HCT116 (cell line): ENCODE results near the gene OPCML. TPM values are rescaled to one million over a fixed set of nuclear protein-coding genes. Genes with fewer than 3 reads are reported as not detected.

Experiments used
- ATAC-seq: fragments of 200-7000 bp; cut with Tn5 transposase; 2 replicates; pipeline ENCODE4 v1.9.1; 2020; ENCODE audit warnings: mild to moderate bottlenecking, moderate library complexity
- BruUV-seq: library from RNA; stranded (reverse); fragments of 400-500 nt; replicated peaks from 2 replicates; lab custom pipeline; 2021; lab: Mats Ljungman, UMichigan
- CTCF ChIA-PET: fragments of 300-600 bp; sonication (Branson Sonifier 250); formaldehyde crosslinking; loops from one replicate; lab custom pipeline; 2021; ENCODE audit warnings: antibody characterized with exemption; lab: Charles Lee
- POLR2A ChIA-PET: fragments of 300-600, 350-600 bp; sonication (Branson Sonifier 250); formaldehyde crosslinking; loops from one replicate; lab custom pipeline; 2021; ENCODE audit warnings: antibody characterized with exemption; lab: Charles Lee
- RAD21 ChIA-PET, 2 experiments: fragments of 300-600 bp; sonication (Branson Sonifier 250); formaldehyde crosslinking; loops; one replicate each; lab custom pipeline; 2023; ENCODE audit warnings: low total read pairs in 2 of 2; ENCODE audit not compliant: uncharacterized antibody in 2 of 2, unreplicated experiment in 2 of 2, low non-redundant PET in 1 of 2; lab: Charles Lee
- DNase-seq: peaks from one replicate; pipeline ENCODE4 v3.0.0-alpha.2; 2010; ENCODE audit warnings: low read depth, low spot score
- H2AFZ ChIP-seq: fragments of 200-600 bp; shearing (Covaris generic), sonication (generic); 2 replicates; pipeline ENCODE4 v1.6.1; 2017; ENCODE audit warnings: low read depth, mixed run types, mixed read lengths, antibody characterized with exemption, low read length; ENCODE audit not compliant: poor library complexity, severe bottlenecking
- H3K27ac ChIP-seq: 2 replicates; pipeline ENCODE4 v1.5.1; 2012; ENCODE audit warnings: low read depth, low read length
- H3K27me3 ChIP-seq: fragments of 200-600 bp; sonication (generic); 2 replicates; pipeline ENCODE4 v1.6.1; 2016; ENCODE audit warnings: mixed run types, low read length, mixed read lengths; ENCODE audit not compliant: insufficient read depth
- H3K36me3 ChIP-seq, 2 experiments: fragments of 200-500 bp in 1 of 2; fragments of 200-600 bp in 1 of 2; sonication (Bioruptor generic) in 1 of 2; sonication (generic) in 1 of 2; 2 replicates each; pipeline versions ENCODE4 v1.5.1 to v1.6.1; 2014 to 2016; ENCODE audit warnings: low read length in 2 of 2, inconsistent platforms in 1 of 2, mixed read lengths in 1 of 2, mixed run types in 1 of 2; ENCODE audit not compliant: insufficient read depth in 2 of 2, control insufficient read depth in 1 of 2
- H3K4me1 ChIP-seq, 2 experiments: fragments of 200-600 bp in 1 of 2; sonication (generic) in 1 of 2; 2 replicates each; pipeline versions ENCODE4 v1.5.1 to v1.6.1; 2012 to 2017; ENCODE audit warnings: low read length in 2 of 2, inconsistent platforms in 1 of 2, mild to moderate bottlenecking in 1 of 2, mixed read lengths in 1 of 2, mixed run types in 1 of 2, moderate library complexity in 1 of 2; ENCODE audit not compliant: insufficient read depth in 2 of 2, control insufficient read depth in 1 of 2
- H3K4me2 ChIP-seq: fragments of 200-600 bp; sonication (generic); 2 replicates; pipeline ENCODE4 v1.6.1; 2017; ENCODE audit warnings: mixed run types, low read length, mixed read lengths
- H3K4me3 ChIP-seq, 2 experiments: fragments of 200-600 bp in 1 of 2; sonication (generic) in 1 of 2; replicated peaks in 1 of 2; 2 replicates each; pipeline ENCODE4 v1.5.1; 2011 to 2016; ENCODE audit warnings: low read length in 2 of 2, control low read depth in 1 of 2, low read depth in 1 of 2, mild to moderate bottlenecking in 1 of 2, mixed read lengths in 1 of 2, mixed run types in 1 of 2
- H3K79me2 ChIP-seq: fragments of 200-600 bp; sonication (generic); 2 replicates; pipeline ENCODE4 v1.6.1; 2017; ENCODE audit warnings: mild to moderate bottlenecking, mixed run types, low read length, moderate library complexity, mixed read lengths; ENCODE audit not compliant: insufficient read depth
- H3K9ac ChIP-seq: fragments of 200-600 bp; sonication (generic); 2 replicates; pipeline ENCODE4 v1.6.1; 2016; ENCODE audit warnings: low read length, mixed read lengths
- H3K9me2 ChIP-seq: fragments of 200-600 bp; sonication (generic), shearing (Covaris generic); 2 replicates; pipeline ENCODE4 v1.6.1; 2017; ENCODE audit warnings: mixed run types, mild to moderate bottlenecking, moderate library complexity; ENCODE audit not compliant: insufficient read depth
- H3K9me3 ChIP-seq, 2 experiments: fragments of 200-500 bp in 1 of 2; fragments of 200-600 bp in 1 of 2; sonication (Bioruptor generic) in 1 of 2; sonication (generic) in 1 of 2; 2 replicates each; pipeline ENCODE4 v1.6.1; 2014 to 2017; ENCODE audit warnings: low read length in 2 of 2, mixed read lengths in 2 of 2, inconsistent platforms in 1 of 2, low read depth in 1 of 2, mild to moderate bottlenecking in 1 of 2, mixed run types in 1 of 2, moderate library complexity in 1 of 2; ENCODE audit not compliant: control insufficient read depth in 1 of 2, insufficient read depth in 1 of 2
- H4K20me1 ChIP-seq: fragments of 200-600 bp; sonication (generic), shearing (Covaris generic); 2 replicates; pipeline ENCODE4 v1.6.1; 2017; ENCODE audit warnings: mixed run types, mild to moderate bottlenecking, moderate library complexity; ENCODE audit not compliant: insufficient read depth
- CBX3 ChIP-seq: IDR thresholded peaks from 2 replicates; pipeline ENCODE4 v1.6.1; 2012; ENCODE audit warnings: low read depth
- CEBPB ChIP-seq: IDR thresholded peaks from 2 replicates; pipeline ENCODE4 v1.6.1; 2012; ENCODE audit warnings: low read depth
- CTCF ChIP-seq, 3 experiments: fragments of 200-600 bp in 1 of 3; sonication (generic) in 1 of 3; IDR thresholded peaks in 2 of 3; conservative IDR thresholded peaks in 1 of 3; 2 replicates each; pipeline ENCODE4 v1.5.1; 2012 to 2017; ENCODE audit warnings: low read depth in 2 of 3, low read length in 2 of 3, antibody characterized with exemption in 1 of 3, borderline replicate concordance in 1 of 3, control low read depth in 1 of 3, mild to moderate bottlenecking in 1 of 3, mixed read lengths in 1 of 3, mixed run types in 1 of 3, moderate library complexity in 1 of 3; ENCODE audit not compliant: insufficient read depth in 1 of 3
- EZH2 ChIP-seq: fragments of 200-600 bp; sonication (generic); IDR thresholded peaks from 2 replicates; pipeline ENCODE4 v1.6.1; 2017; ENCODE audit warnings: antibody characterized with exemption, mixed run types
- EZH2phosphoT487 ChIP-seq: fragments of 200-600 bp; IDR thresholded peaks from 2 replicates; pipeline ENCODE4 v1.6.1; 2018; ENCODE audit warnings: antibody characterized with exemption, borderline replicate concordance
- FOSL1 ChIP-seq: IDR thresholded peaks from 2 replicates; pipeline ENCODE4 v1.6.1; 2012; ENCODE audit warnings: low read depth
- JUND ChIP-seq: IDR thresholded peaks from 2 replicates; pipeline ENCODE4 v1.6.1; 2012
- POLR2A ChIP-seq: IDR thresholded peaks from 2 replicates; pipeline ENCODE4 v1.7.0; 2011; ENCODE audit warnings: borderline replicate concordance; ENCODE audit not compliant: insufficient read depth, insufficient read length; ENCODE audit errors: extremely low read depth
- POLR2AphosphoS5 ChIP-seq: IDR thresholded peaks from 2 replicates; pipeline ENCODE4 v1.6.1; 2011; ENCODE audit warnings: mild to moderate bottlenecking, low read depth, low read length, moderate library complexity
- RAD21 ChIP-seq: IDR thresholded peaks from 2 replicates; pipeline ENCODE4 v1.6.1; 2012; ENCODE audit warnings: low read depth, mild to moderate bottlenecking
- SIN3A ChIP-seq: IDR thresholded peaks from 2 replicates; pipeline ENCODE4 v1.6.1; 2012; ENCODE audit warnings: low read depth
- SP1 ChIP-seq: IDR thresholded peaks from 2 replicates; pipeline ENCODE4 v1.6.1; 2012; ENCODE audit warnings: low read depth
- TCF7L2 ChIP-seq: IDR thresholded peaks from 2 replicates; pipeline ENCODE4 v1.7.0; 2011; ENCODE audit warnings: borderline replicate concordance, inconsistent platforms; ENCODE audit not compliant: insufficient read depth, insufficient read length; ENCODE audit errors: extremely low read depth
- ZNF274 ChIP-seq: fragments of 200-500 bp; sonication (Bioruptor generic); IDR thresholded peaks from 2 replicates; pipeline ENCODE4 v1.6.1; 2014; ENCODE audit warnings: mild to moderate bottlenecking, low read depth, low read length, inconsistent platforms
- intact Hi-C: fragments of 100-400 bp; cut with micrococcal nuclease; formaldehyde crosslinking; loops from 2 replicates; pipeline ENCODE4 v1.10.0; 2022
- total RNA-seq: library from RNA; stranded (reverse); gene quantifications from one replicate; pipeline ENCODE4 v1.2.1, GENCODE V29; 2021; ENCODE audit not compliant: unreplicated experiment
- TF ChIP-seq, protein P1 (sequence below): IDR thresholded peaks from 2 replicates; pipeline ENCODE4 v1.6.1; 2012
- TF ChIP-seq, protein P2 (sequence below): IDR thresholded peaks from 2 replicates; pipeline ENCODE4 v1.6.1; 2011; ENCODE audit warnings: mild to moderate bottlenecking, low read length, moderate library complexity; ENCODE audit not compliant: insufficient replicate concordance; ENCODE audit errors: extremely low read depth
- TF ChIP-seq, protein P3 (sequence below): IDR thresholded peaks from 2 replicates; pipeline ENCODE4 v1.6.1; 2012; ENCODE audit warnings: low read depth

The OPCML gene
- total RNA-seq, 1 experiment from 2014 or later, result not detected

DNA sequence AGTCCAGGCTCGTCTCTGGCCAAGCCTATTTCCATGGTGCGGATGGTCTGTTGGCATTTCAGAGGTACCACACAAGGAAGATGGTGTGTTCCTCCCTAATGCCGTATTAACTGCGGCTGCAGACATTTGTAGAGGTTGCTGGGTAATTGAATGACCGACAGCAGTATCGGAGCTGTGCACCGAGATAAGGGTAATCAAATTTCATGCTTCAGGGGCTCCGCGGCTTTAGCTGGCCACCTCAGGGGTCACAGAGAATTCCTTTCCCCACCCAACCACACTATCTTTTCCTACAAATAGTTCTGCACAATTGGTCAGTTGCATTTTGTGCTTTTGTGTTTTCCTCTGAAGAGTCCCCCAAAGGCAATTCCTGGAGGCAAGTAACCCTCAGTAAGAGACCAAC, 297.4 kb downstream of the OPCML start:
- TF ChIP-seq FOSL1 (no peak), ZNF274 (no peak), JUND (no peak), SP1 (no peak), SIN3A (no peak), CEBPB (no peak), EZH2 (no peak), POLR2AphosphoS5 (no peak), POLR2A (no peak), TCF7L2 (no peak), CTCF (IDR thresholded peaks at IDR 0.05 in 2 of 3, conservative IDR thresholded peaks at IDR 0.05 in 1 of 3; ENCODE audit: borderline replicate concordance in 1 of 3, insufficient read depth in 1 of 3, low read depth in 2 of 3, low read length in 2 of 3) (no peak), RAD21 (no peak), CBX3 (no peak), EZH2phosphoT487 (no peak)
- TF ChIP-seq, protein P1, sequence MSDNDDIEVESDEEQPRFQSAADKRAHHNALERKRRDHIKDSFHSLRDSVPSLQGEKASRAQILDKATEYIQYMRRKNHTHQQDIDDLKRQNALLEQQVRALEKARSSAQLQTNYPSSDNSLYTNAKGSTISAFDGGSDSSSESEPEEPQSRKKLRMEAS, result no peak
- TF ChIP-seq, protein P2, sequence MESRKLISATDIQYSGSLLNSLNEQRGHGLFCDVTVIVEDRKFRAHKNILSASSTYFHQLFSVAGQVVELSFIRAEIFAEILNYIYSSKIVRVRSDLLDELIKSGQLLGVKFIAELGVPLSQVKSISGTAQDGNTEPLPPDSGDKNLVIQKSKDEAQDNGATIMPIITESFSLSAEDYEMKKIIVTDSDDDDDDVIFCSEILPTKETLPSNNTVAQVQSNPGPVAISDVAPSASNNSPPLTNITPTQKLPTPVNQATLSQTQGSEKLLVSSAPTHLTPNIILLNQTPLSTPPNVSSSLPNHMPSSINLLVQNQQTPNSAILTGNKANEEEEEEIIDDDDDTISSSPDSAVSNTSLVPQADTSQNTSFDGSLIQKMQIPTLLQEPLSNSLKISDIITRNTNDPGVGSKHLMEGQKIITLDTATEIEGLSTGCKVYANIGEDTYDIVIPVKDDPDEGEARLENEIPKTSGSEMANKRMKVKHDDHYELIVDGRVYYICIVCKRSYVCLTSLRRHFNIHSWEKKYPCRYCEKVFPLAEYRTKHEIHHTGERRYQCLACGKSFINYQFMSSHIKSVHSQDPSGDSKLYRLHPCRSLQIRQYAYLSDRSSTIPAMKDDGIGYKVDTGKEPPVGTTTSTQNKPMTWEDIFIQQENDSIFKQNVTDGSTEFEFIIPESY, result no peak
- TF ChIP-seq, protein P3, sequence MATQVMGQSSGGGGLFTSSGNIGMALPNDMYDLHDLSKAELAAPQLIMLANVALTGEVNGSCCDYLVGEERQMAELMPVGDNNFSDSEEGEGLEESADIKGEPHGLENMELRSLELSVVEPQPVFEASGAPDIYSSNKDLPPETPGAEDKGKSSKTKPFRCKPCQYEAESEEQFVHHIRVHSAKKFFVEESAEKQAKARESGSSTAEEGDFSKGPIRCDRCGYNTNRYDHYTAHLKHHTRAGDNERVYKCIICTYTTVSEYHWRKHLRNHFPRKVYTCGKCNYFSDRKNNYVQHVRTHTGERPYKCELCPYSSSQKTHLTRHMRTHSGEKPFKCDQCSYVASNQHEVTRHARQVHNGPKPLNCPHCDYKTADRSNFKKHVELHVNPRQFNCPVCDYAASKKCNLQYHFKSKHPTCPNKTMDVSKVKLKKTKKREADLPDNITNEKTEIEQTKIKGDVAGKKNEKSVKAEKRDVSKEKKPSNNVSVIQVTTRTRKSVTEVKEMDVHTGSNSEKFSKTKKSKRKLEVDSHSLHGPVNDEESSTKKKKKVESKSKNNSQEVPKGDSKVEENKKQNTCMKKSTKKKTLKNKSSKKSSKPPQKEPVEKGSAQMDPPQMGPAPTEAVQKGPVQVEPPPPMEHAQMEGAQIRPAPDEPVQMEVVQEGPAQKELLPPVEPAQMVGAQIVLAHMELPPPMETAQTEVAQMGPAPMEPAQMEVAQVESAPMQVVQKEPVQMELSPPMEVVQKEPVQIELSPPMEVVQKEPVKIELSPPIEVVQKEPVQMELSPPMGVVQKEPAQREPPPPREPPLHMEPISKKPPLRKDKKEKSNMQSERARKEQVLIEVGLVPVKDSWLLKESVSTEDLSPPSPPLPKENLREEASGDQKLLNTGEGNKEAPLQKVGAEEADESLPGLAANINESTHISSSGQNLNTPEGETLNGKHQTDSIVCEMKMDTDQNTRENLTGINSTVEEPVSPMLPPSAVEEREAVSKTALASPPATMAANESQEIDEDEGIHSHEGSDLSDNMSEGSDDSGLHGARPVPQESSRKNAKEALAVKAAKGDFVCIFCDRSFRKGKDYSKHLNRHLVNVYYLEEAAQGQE, result no peak
- CTCF ChIA-PET, result no interaction called here

More for the DNA sequence above, 297.4 kb downstream of the OPCML start:
- no peak for ATAC-seq
- Histone ChIP-seq H3K27ac (no peak overlapping the region), H3K27me3 (no peaks in the 10 kb centered on the region), H2AFZ (no peak overlapping the region), H3K9me2 (no peaks in the 10 kb centered on the region), H3K36me3 (no peaks in the 10 kb centered on the region), H3K79me2 (no peaks in the 10 kb centered on the region), H3K4me2 (no peak overlapping the region), H4K20me1 (no peaks in the 10 kb centered on the region), H3K4me1 (no peaks in the 10 kb centered on the region), H3K4me3 (no peak overlapping the region), H3K9me3 (peaks cover 3 to 29% of the 10 kb centered on the region in 2 experiments; a peak in 2 of 4 replicates), H3K9ac (no peak overlapping the region)
- BruUV-seq, result no TSS peak
- intact Hi-C loops, result no loop called here
- DNase-seq, result no peak
- POLR2A ChIA-PET, result no interaction called here
- RAD21 ChIA-PET, result no interaction called here
